ENCODE results near the gene PSMA5. TPM values are rescaled to one million over a fixed set of nuclear protein-coding genes. Genes with fewer than 3 reads are reported as not detected.

The PSMA5 gene
- total and polyA plus RNA-seq, 12 donors = 22.7 to 94.6 (median 59.2) TPM

GRCh38 chr1:109412551-109412950 is 13.7 kb downstream of the PSMA5 start:
- Histone ChIP-seq H3K27ac (no peak overlapping the region), H3K9me3 (no peaks in the 10 kb centered on the region), H3K27me3 (no peaks in the 10 kb centered on the region), H3K4me3 (no peak overlapping the region), H3K36me3 (peaks cover 0 to 100% (median 60%) of the 10 kb centered on the region in 9 donors), H3K4me1 (peaks cover 0 to 14% (median 0%) of the 10 kb centered on the region in 9 donors)
- DNase-seq = no peak
- no peak for ATAC-seq
- no peak for TF ChIP-seq CTCF (IDR thresholded peaks at IDR 0.05)
- 78 to 87% methylated on average over 2 of the region's 2 CpGs for WGBS, 2 donors
- intact Hi-C loops (cut with DNase I) = no loop called here

- WGBS, 2 donors = 74 to 81% methylated on average over 4 of the region's 4 CpGs
- ATAC-seq = no peak
- peaks cover 0 to 100% (median 21%) of the 10 kb centered on the region in 9 donors for H3K36me3 ChIP-seq
- H3K4me3 ChIP-seq = no peak overlapping the region
- H3K4me1 ChIP-seq = peaks cover 0 to 16% (median 8%) of the 10 kb centered on the region in 9 donors
- H3K27me3 ChIP-seq = no peaks in the 10 kb centered on the region
- no peaks in the 10 kb centered on the region for H3K9me3 ChIP-seq
- H3K27ac ChIP-seq = no peak overlapping the region
- DNase-seq = no peak
- TF ChIP-seq CTCF (IDR thresholded peaks at IDR 0.05) = no peak
- intact Hi-C loops (cut with DNase I) = loop anchor here in 3 of 10 donors (5.0 kb wide), 3 partner anchors 53 to 143 kb away; no protein-coding TSS in a partner anchor
Observed at GRCh38 chr1:109404838-109405237, 21.4 kb downstream of the PSMA5 start.

GRCh38 chr1:109402025-109402424 is 24.2 kb downstream of the PSMA5 start:
- H3K9me3 ChIP-seq = no peaks in the 10 kb centered on the region
- intact Hi-C loops (cut with DNase I) = loop anchor here in 3 of 10 donors (5.0 kb wide), 3 partner anchors 50 to 140 kb away; no protein-coding TSS in a partner anchor
- peaks cover 0 to 73% (median 5%) of the 10 kb centered on the region in 9 donors for H3K36me3 ChIP-seq
- ATAC-seq (peak in 4 of 8 donors; percentile 5 to 45 (median 12)), DNase-seq (no peak)
- H3K27me3 ChIP-seq = no peaks in the 10 kb centered on the region
- TF ChIP-seq CTCF (IDR thresholded peaks at IDR 0.05) = no peak
- H3K4me1 ChIP-seq = peaks cover 0 to 32% (median 16%) of the 10 kb centered on the region in 9 donors
- H3K27ac ChIP-seq = peak overlapping the region in 7 of 10 donors; percentile 4 to 64 (median 45)
- no peak overlapping the region for H3K4me3 ChIP-seq

GRCh38 chr1:109400035-109400655 is 26.1 kb downstream of the PSMA5 start:
- Histone ChIP-seq H3K4me3 (no peak overlapping the region), H3K27ac (no peak overlapping the region), H3K36me3 (peaks cover 0 to 54% (median 0%) of the 10 kb centered on the region in 9 donors), H3K27me3 (peaks cover 0 to 11% (median 0%) of the 10 kb centered on the region in 7 donors), H3K9me3 (no peaks in the 10 kb centered on the region), H3K4me1 (peaks cover 0 to 50% (median 32%) of the 10 kb centered on the region in 9 donors)
- no peak for TF ChIP-seq CTCF (IDR thresholded peaks at IDR 0.05)
- DNase-seq (no peak), ATAC-seq (no peak)
- intact Hi-C loops (cut with DNase I) = loop anchor here in 3 of 10 donors (5.0 kb wide), 3 partner anchors 48 to 138 kb away; no protein-coding TSS in a partner anchor
- 93 to 98% methylated on average over 3 of the region's 3 CpGs for WGBS, 2 donors

Measured in heart right ventricle (tissue), 16 donors.